OCI-LY3 (cell line): ENCODE data around the gene CHN1.

ENCODE experiments used
- EZH2phosphoT487 ChIP-seq: fragments of 200-600 bp; shearing (Covaris generic); IDR thresholded peaks from 2 replicates; pipeline ENCODE4 v1.6.1; 2018; ENCODE audit warnings: antibody characterized with exemption, mixed run types, low read depth
- TF ChIP-seq, protein P1 (sequence below): fragments of 200-600, 300-600 bp; sonication (generic); IDR thresholded peaks from 2 replicates; pipeline ENCODE4 v1.5.1; 2014; ENCODE audit warnings: antibody characterized with exemption, low read length, low read depth

DNA sequence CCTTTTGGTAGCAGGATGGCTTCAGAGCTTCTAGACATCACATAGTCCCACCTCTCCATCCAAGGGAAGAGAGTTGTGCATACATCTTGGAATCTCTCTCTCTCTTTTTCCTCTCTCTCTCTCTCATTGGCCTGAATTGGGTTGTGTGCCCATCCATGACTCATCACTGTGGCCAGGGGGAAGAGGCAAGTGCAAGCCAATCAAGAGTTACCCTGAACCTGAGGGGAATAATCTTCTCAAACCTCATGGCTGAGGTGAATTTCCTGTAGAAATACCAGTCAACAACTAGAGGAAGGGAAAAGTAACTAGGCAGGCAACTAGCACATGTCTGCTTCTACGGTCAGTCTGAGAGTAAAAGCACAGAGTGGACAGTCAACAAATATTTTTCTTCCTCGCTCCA is 7.3 kb upstream of the CHN1 start:
- TF ChIP-seq, protein P1, sequence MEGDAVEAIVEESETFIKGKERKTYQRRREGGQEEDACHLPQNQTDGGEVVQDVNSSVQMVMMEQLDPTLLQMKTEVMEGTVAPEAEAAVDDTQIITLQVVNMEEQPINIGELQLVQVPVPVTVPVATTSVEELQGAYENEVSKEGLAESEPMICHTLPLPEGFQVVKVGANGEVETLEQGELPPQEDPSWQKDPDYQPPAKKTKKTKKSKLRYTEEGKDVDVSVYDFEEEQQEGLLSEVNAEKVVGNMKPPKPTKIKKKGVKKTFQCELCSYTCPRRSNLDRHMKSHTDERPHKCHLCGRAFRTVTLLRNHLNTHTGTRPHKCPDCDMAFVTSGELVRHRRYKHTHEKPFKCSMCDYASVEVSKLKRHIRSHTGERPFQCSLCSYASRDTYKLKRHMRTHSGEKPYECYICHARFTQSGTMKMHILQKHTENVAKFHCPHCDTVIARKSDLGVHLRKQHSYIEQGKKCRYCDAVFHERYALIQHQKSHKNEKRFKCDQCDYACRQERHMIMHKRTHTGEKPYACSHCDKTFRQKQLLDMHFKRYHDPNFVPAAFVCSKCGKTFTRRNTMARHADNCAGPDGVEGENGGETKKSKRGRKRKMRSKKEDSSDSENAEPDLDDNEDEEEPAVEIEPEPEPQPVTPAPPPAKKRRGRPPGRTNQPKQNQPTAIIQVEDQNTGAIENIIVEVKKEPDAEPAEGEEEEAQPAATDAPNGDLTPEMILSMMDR, result no peak
- TF ChIP-seq EZH2phosphoT487, result no peak
